ENCODE measurements around the gene TPK1.
A peak's percentile ranks its signal among the peaks of the same experiment; 100 is the strongest.

The TPK1 gene

GRCh38 chr7:144477348-144477747 is 358.5 kb downstream of the TPK1 start:
- DNase-seq (ENCODE audit: low read depth in 2 of 2): no peak
- no peak overlapping the region for H3K4me3 ChIP-seq (replicated peaks in 1 of 2; ENCODE audit: low read depth in 2 of 2, low read length in 2 of 2)
- TF ChIP-seq CTCF (IDR thresholded peaks at IDR 0.05; ENCODE audit: low read depth, low read length): no peak

GRCh38 chr7:144474800-144475615 is 360.8 kb downstream of the TPK1 start:
- no peak for DNase-seq (ENCODE audit: low read depth in 2 of 2)
- no peak overlapping the region for H3K4me3 ChIP-seq (replicated peaks in 1 of 2; ENCODE audit: low read depth in 2 of 2, low read length in 2 of 2)
- no peak for TF ChIP-seq CTCF (IDR thresholded peaks at IDR 0.05; ENCODE audit: low read depth, low read length)

GRCh38 chr7:144474363-144474762 is 361.5 kb downstream of the TPK1 start:
- H3K4me3 ChIP-seq (replicated peaks in 1 of 2; ENCODE audit: low read depth in 2 of 2, low read length in 2 of 2): no peak overlapping the region
- TF ChIP-seq CTCF (IDR thresholded peaks at IDR 0.05; ENCODE audit: low read depth, low read length): no peak
- DNase-seq (ENCODE audit: low read depth in 2 of 2): no peak

GRCh38 chr7:144473908-144474307 is 361.9 kb downstream of the TPK1 start:
- no peak for TF ChIP-seq CTCF (IDR thresholded peaks at IDR 0.05; ENCODE audit: low read depth, low read length)
- H3K4me3 ChIP-seq (replicated peaks in 1 of 2; ENCODE audit: low read depth in 2 of 2, low read length in 2 of 2): no peak overlapping the region
- no peak for DNase-seq (ENCODE audit: low read depth in 2 of 2)

GRCh38 chr7:144470078-144470477 is 365.8 kb downstream of the TPK1 start:
- no peak overlapping the region for H3K4me3 ChIP-seq (replicated peaks in 1 of 2; ENCODE audit: low read depth in 2 of 2, low read length in 2 of 2)
- peak in 1 of 2 donors; percentile 4 for DNase-seq (ENCODE audit: low read depth in 2 of 2)
- no peak for TF ChIP-seq CTCF (IDR thresholded peaks at IDR 0.05; ENCODE audit: low read depth, low read length)

GRCh38 chr7:144468990-144469732 is 366.7 kb downstream of the TPK1 start:
- DNase-seq (ENCODE audit: low read depth in 2 of 2): peak; percentile 52 to 58
- no peak overlapping the region for H3K4me3 ChIP-seq (replicated peaks in 1 of 2; ENCODE audit: low read depth in 2 of 2, low read length in 2 of 2)
- TF ChIP-seq CTCF (IDR thresholded peaks at IDR 0.05; ENCODE audit: low read depth, low read length): no peak

Data from cardiac fibroblast (primary cell).